Left lung (tissue), 10 donors: Measurements from ENCODE around the gene OTOP2. TPM values are rescaled to one million over a fixed set of nuclear protein-coding genes. Genes with fewer than 3 reads are reported as not detected.

Source experiments
- ATAC-seq: fragments of 200-7000 bp; cut with Tn5 transposase; one replicate; pipeline ENCODE4 v1.9.1; 2020; ENCODE audit warnings: moderate library complexity
- DNase-seq, 4 donors: peaks; one replicate each; pipeline ENCODE4 v3.0.0-alpha.2; 2013 to 2020
- H3K27ac ChIP-seq, 2 donors: fragments of 200-600 bp; sonication (generic) in 1 of 2; one replicate each; pipeline versions ENCODE4 v1.5.0 to v1.8.0; 2020 to 2021
- H3K27me3 ChIP-seq, 2 donors: fragments of 200-600 bp; sonication (generic) in 1 of 2; one replicate each; pipeline versions ENCODE4 v1.5.0 to v1.8.0; 2020 to 2021
- H3K36me3 ChIP-seq, 2 donors: fragments of 200-600 bp; sonication (generic) in 1 of 2; one replicate each; pipeline versions ENCODE4 v1.5.0 to v1.8.0; 2020 to 2021
- H3K4me1 ChIP-seq, 2 donors: fragments of 200-600 bp; one replicate each; pipeline ENCODE4 v1.8.0; 2021
- H3K4me3 ChIP-seq, 2 donors: fragments of 200-600 bp; sonication (generic) in 1 of 2; one replicate each; pipeline versions ENCODE4 v1.5.0 to v1.8.0; 2020 to 2021; ENCODE audit warnings: mild to moderate bottlenecking in 1 of 2
- H3K9me3 ChIP-seq, 2 donors: fragments of 200-600 bp; sonication (generic) in 1 of 2; one replicate each; pipeline versions ENCODE4 v1.5.0 to v1.8.0; 2020 to 2021
- intact Hi-C, 2 donors: fragments of 100-400 bp; cut with DNase I; formaldehyde crosslinking; loops; one replicate each; pipeline versions ENCODE4 v1.11.2 to v1.14.2; 2022
- polyA plus RNA-seq, 6 donors: library from polyadenylated mRNA; unstranded; fragments of 120-200 nt; gene quantifications; one replicate each; pipeline ENCODE4 v1.2.1, GENCODE V29; 2013; ENCODE audit not compliant: insufficient read length in 6 of 6
- total RNA-seq, 2 donors: library from RNA; stranded (reverse); fragmentation: NEBNext Ultra II Directional; extraction: Animal tissue kit (Norgen Biotek cat#: 25700); gene quantifications; one replicate each; pipeline ENCODE4 v1.2.1, GENCODE V29; 2021
- TF ChIP-seq, protein P1 (sequence below), 2 donors: fragments of 200-600 bp; sonication (generic) in 1 of 2; IDR thresholded peaks; one replicate each; pipeline versions ENCODE4 v1.5.0 to v1.8.0; 2021; ENCODE audit warnings: antibody characterized with exemption in 2 of 2
- donor health status: DM: no; HTN: yes; CAD: no.
- donor health status: DM: no; HTN: no; CAD: no.

The OTOP2 gene
- total and polyA plus RNA-seq, 8 donors, result not detected

DNA sequence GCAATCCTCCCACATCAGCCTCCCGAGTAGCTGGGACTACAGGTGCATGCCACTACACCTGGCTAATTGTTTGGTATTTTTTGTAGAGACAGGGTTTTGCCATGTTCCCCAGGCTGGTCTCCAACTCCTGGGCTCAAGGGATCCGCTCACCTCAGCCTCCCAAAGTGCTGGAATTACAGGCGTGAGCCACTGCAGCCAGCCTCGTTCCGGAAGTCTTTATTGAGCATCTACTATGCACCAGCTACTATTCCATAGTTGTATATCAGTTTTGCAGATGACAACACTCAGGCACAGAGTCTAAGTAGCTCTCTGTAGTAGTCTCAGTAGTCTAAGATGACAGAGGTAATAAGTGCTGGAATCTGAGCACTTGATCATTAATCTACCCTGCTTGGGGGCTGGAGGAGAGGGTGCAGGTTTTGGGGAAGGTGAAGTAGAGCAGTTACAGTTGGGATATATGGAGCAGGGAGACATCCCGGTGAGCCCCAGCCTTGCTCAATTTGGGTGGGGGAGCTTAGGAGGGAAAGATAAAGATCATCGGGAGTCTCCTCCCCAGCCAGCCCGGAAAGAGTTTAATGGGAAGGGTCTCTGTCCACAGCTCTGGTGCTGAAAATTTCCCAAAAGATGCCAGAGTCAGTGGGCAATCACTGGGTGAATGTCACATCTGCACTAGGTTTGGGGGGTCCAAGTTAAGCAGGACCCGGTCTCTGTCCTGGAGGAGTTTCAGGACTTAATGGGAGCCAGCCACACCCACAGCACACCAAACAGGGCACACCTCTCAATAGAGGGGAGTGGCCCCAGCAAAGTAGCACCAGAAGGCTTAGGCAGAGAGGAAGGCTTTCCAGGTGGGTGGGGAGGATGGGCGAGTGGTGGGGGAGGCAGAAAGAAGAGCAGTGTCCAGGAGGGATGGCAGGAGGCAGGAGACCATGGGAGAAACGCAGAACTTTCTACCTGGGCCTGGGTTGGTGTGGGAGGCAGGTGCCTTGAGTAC, 13.3 kb downstream of the OTOP2 start:
- H3K9me3 ChIP-seq, result no peaks in the 10 kb centered on the region
- no peak for ATAC-seq

GRCh38 chr17:74938194-74938950, 14.3 kb downstream of the OTOP2 start:
- TF ChIP-seq, protein P1, sequence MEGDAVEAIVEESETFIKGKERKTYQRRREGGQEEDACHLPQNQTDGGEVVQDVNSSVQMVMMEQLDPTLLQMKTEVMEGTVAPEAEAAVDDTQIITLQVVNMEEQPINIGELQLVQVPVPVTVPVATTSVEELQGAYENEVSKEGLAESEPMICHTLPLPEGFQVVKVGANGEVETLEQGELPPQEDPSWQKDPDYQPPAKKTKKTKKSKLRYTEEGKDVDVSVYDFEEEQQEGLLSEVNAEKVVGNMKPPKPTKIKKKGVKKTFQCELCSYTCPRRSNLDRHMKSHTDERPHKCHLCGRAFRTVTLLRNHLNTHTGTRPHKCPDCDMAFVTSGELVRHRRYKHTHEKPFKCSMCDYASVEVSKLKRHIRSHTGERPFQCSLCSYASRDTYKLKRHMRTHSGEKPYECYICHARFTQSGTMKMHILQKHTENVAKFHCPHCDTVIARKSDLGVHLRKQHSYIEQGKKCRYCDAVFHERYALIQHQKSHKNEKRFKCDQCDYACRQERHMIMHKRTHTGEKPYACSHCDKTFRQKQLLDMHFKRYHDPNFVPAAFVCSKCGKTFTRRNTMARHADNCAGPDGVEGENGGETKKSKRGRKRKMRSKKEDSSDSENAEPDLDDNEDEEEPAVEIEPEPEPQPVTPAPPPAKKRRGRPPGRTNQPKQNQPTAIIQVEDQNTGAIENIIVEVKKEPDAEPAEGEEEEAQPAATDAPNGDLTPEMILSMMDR (IDR thresholded peaks at IDR 0.05), result no peak
- Histone ChIP-seq H3K27ac (no peak overlapping the region), H3K36me3 (no peaks in the 10 kb centered on the region), H3K9me3 (no peaks in the 10 kb centered on the region), H3K4me3 (no peak overlapping the region), H3K4me1 (peaks cover 0 to 3% of the 10 kb centered on the region in 2 donors), H3K27me3 (peaks cover 46 to 85% of the 10 kb centered on the region in 2 donors)
- ATAC-seq (no peak), DNase-seq (no peak)
- intact Hi-C loops, result no loop called here

More for the DNA sequence above, 13.3 kb downstream of the OTOP2 start:
- Histone ChIP-seq H3K4me3 (no peak overlapping the region), H3K27me3 (peaks cover 52 to 85% of the 10 kb centered on the region in 2 donors), H3K27ac (no peak overlapping the region), H3K36me3 (no peaks in the 10 kb centered on the region), H3K4me1 (peaks cover 0 to 3% of the 10 kb centered on the region in 2 donors)
- TF ChIP-seq, protein P1 (IDR thresholded peaks at IDR 0.05), result no peak
- DNase-seq, result no peak
- intact Hi-C loops, result no loop called here

- TF ChIP-seq, protein P1 (IDR thresholded peaks at IDR 0.05), result no peak
- peaks cover 43 to 83% of the 10 kb centered on the region in 2 donors for H3K27me3 ChIP-seq
- no peaks in the 10 kb centered on the region for H3K36me3 ChIP-seq
- H3K4me1 ChIP-seq, result peaks cover 0 to 3% of the 10 kb centered on the region in 2 donors
- no peak for ATAC-seq
- H3K9me3 ChIP-seq, result no peaks in the 10 kb centered on the region
- H3K4me3 ChIP-seq, result no peak overlapping the region
- intact Hi-C loops, result no loop called here
- no peak overlapping the region for H3K27ac ChIP-seq
- DNase-seq, result no peak
These were observed 15.5 kb downstream of the OTOP2 start for GRCh38 chr17:74939534-74939933.

GRCh38 chr17:74941128-74941725, 17.2 kb downstream of the OTOP2 start:
- no peaks in the 10 kb centered on the region for H3K36me3 ChIP-seq
- H3K4me1 ChIP-seq, result no peaks in the 10 kb centered on the region
- intact Hi-C loops, result no loop called here
- H3K4me3 ChIP-seq, result no peak overlapping the region
- H3K27me3 ChIP-seq, result peaks cover 26 to 82% of the 10 kb centered on the region in 2 donors
- no peak for DNase-seq
- TF ChIP-seq, protein P1 (IDR thresholded peaks at IDR 0.05), result no peak
- no peak overlapping the region for H3K27ac ChIP-seq
- no peaks in the 10 kb centered on the region for H3K9me3 ChIP-seq
- ATAC-seq, result no peak
